Epithelial cell of esophagus (primary cell): Measurements from ENCODE around the gene SEMA5A.

Experiments used
- DNase-seq: peaks from one replicate; pipeline ENCODE4 v3.0.0; 2010; ENCODE audit warnings: low read depth
- H3K4me3 ChIP-seq: 2 replicates; pipeline ENCODE4 v1.5.1; 2011; ENCODE audit warnings: mild to moderate bottlenecking, low read length, control low read depth
- CTCF ChIP-seq: IDR thresholded peaks from 2 replicates; pipeline ENCODE4 v1.5.1; 2011; ENCODE audit warnings: low read depth, mild to moderate bottlenecking, low read length, control low read depth, inconsistent platforms; ENCODE audit not compliant: insufficient read depth; ENCODE audit errors: missing control alignments

Gene SEMA5A

GRCh38 chr5:9496801-9497200, 49.1 kb downstream of the SEMA5A start:
- H3K4me3 ChIP-seq = no peak overlapping the region
- no peak for DNase-seq
- no peak for TF ChIP-seq CTCF

- no peak overlapping the region for H3K4me3 ChIP-seq
- DNase-seq = no peak
- no peak for TF ChIP-seq CTCF
Measured at GRCh38 chr5:9495121-9495520, 50.8 kb downstream of the SEMA5A start.

GRCh38 chr5:9494301-9494700, 51.6 kb downstream of the SEMA5A start:
- no peak overlapping the region for H3K4me3 ChIP-seq
- DNase-seq = no peak
- TF ChIP-seq CTCF = no peak

GRCh38 chr5:9490494-9491097, 55.3 kb downstream of the SEMA5A start:
- H3K4me3 ChIP-seq = no peak overlapping the region
- no peak for TF ChIP-seq CTCF
- no peak for DNase-seq

- DNase-seq = no peak
- TF ChIP-seq CTCF = no peak
- no peak overlapping the region for H3K4me3 ChIP-seq
Measured at GRCh38 chr5:9483779-9484178, 62.1 kb downstream of the SEMA5A start.

- H3K4me3 ChIP-seq = no peak overlapping the region
- DNase-seq = no peak
- no peak for TF ChIP-seq CTCF
Measured at GRCh38 chr5:9483243-9483642, 62.6 kb downstream of the SEMA5A start.

- no peak for TF ChIP-seq CTCF
- H3K4me3 ChIP-seq = no peak overlapping the region
- no peak for DNase-seq
Measured at GRCh38 chr5:9482381-9482780, 63.5 kb downstream of the SEMA5A start.
